Measurements from ENCODE around the gene KIRREL3.

The KIRREL3 gene

GRCh38 chr11:126440792-126441514 is 559.6 kb downstream of the KIRREL3 start:
- Histone ChIP-seq H3K27me3 (ENCODE audit: control insufficient read depth in 1 of 2, insufficient read depth in 2 of 2, low read length in 2 of 2) (peaks cover 0 to 5% of the 10 kb centered on the region in 2 donors), H3K27ac (ENCODE audit: low read depth, low read length) (no peak overlapping the region), H3K36me3 (ENCODE audit: control insufficient read depth in 1 of 2, insufficient read depth in 2 of 2, low read length in 2 of 2) (no peaks in the 10 kb centered on the region), H3K9ac (ENCODE audit: low read depth in 1 of 2, low read length in 2 of 2) (no peak overlapping the region), H3K9me3 (ENCODE audit: control insufficient read depth in 1 of 2, low read length in 2 of 2) (no peaks in the 10 kb centered on the region), H3K4me1 (ENCODE audit: control insufficient read depth in 1 of 2, insufficient read depth in 2 of 2, low read length in 2 of 2) (no peaks in the 10 kb centered on the region), H3K4me3 (ENCODE audit: low read depth in 1 of 2, low read length in 2 of 2) (no peak overlapping the region)

GRCh38 chr11:126440276-126440675 is 560.3 kb downstream of the KIRREL3 start:
- Histone ChIP-seq H3K27me3 (ENCODE audit: control insufficient read depth in 1 of 2, insufficient read depth in 2 of 2, low read length in 2 of 2) (peaks cover 0 to 5% of the 10 kb centered on the region in 2 donors), H3K4me1 (ENCODE audit: control insufficient read depth in 1 of 2, insufficient read depth in 2 of 2, low read length in 2 of 2) (no peaks in the 10 kb centered on the region), H3K4me3 (ENCODE audit: low read depth in 1 of 2, low read length in 2 of 2) (no peak overlapping the region), H3K9me3 (ENCODE audit: control insufficient read depth in 1 of 2, low read length in 2 of 2) (no peaks in the 10 kb centered on the region), H3K9ac (ENCODE audit: low read depth in 1 of 2, low read length in 2 of 2) (no peak overlapping the region), H3K36me3 (ENCODE audit: control insufficient read depth in 1 of 2, insufficient read depth in 2 of 2, low read length in 2 of 2) (no peaks in the 10 kb centered on the region), H3K27ac (ENCODE audit: low read depth, low read length) (no peak overlapping the region)

GRCh38 chr11:126438691-126439090 is 561.9 kb downstream of the KIRREL3 start:
- Histone ChIP-seq H3K9ac (ENCODE audit: low read depth in 1 of 2, low read length in 2 of 2) (no peak overlapping the region), H3K4me1 (ENCODE audit: control insufficient read depth in 1 of 2, insufficient read depth in 2 of 2, low read length in 2 of 2) (no peaks in the 10 kb centered on the region), H3K9me3 (ENCODE audit: control insufficient read depth in 1 of 2, low read length in 2 of 2) (no peaks in the 10 kb centered on the region), H3K27ac (ENCODE audit: low read depth, low read length) (no peak overlapping the region), H3K36me3 (ENCODE audit: control insufficient read depth in 1 of 2, insufficient read depth in 2 of 2, low read length in 2 of 2) (no peaks in the 10 kb centered on the region), H3K27me3 (ENCODE audit: control insufficient read depth in 1 of 2, insufficient read depth in 2 of 2, low read length in 2 of 2) (peaks cover 0 to 5% of the 10 kb centered on the region in 2 donors), H3K4me3 (ENCODE audit: low read depth in 1 of 2, low read length in 2 of 2) (no peak overlapping the region)

- Histone ChIP-seq H3K9ac (ENCODE audit: low read depth in 1 of 2, low read length in 2 of 2) (no peak overlapping the region), H3K9me3 (ENCODE audit: control insufficient read depth in 1 of 2, low read length in 2 of 2) (no peaks in the 10 kb centered on the region)
Measured at GRCh38 chr11:126438272-126438671, 562.3 kb downstream of the KIRREL3 start.

GRCh38 chr11:126437731-126438130 is 562.8 kb downstream of the KIRREL3 start:
- no peaks in the 10 kb centered on the region for H3K36me3 ChIP-seq (ENCODE audit: control insufficient read depth in 1 of 2, insufficient read depth in 2 of 2, low read length in 2 of 2)
- H3K9ac ChIP-seq (ENCODE audit: low read depth in 1 of 2, low read length in 2 of 2) = no peak overlapping the region
- no peak overlapping the region for H3K4me3 ChIP-seq (ENCODE audit: low read depth in 1 of 2, low read length in 2 of 2)
- no peaks in the 10 kb centered on the region for H3K4me1 ChIP-seq (ENCODE audit: control insufficient read depth in 1 of 2, insufficient read depth in 2 of 2, low read length in 2 of 2)
- H3K27me3 ChIP-seq (ENCODE audit: control insufficient read depth in 1 of 2, insufficient read depth in 2 of 2, low read length in 2 of 2) = peaks cover 0 to 5% of the 10 kb centered on the region in 2 donors
- H3K27ac ChIP-seq (ENCODE audit: low read depth, low read length) = no peak overlapping the region
- H3K9me3 ChIP-seq (ENCODE audit: control insufficient read depth in 1 of 2, low read length in 2 of 2) = no peaks in the 10 kb centered on the region

More at GRCh38 chr11:126438272-126438671, 562.3 kb downstream of the KIRREL3 start:
- Histone ChIP-seq H3K27me3 (ENCODE audit: control insufficient read depth in 1 of 2, insufficient read depth in 2 of 2, low read length in 2 of 2) (peaks cover 0 to 5% of the 10 kb centered on the region in 2 donors), H3K36me3 (ENCODE audit: control insufficient read depth in 1 of 2, insufficient read depth in 2 of 2, low read length in 2 of 2) (no peaks in the 10 kb centered on the region), H3K27ac (ENCODE audit: low read depth, low read length) (no peak overlapping the region), H3K4me1 (ENCODE audit: control insufficient read depth in 1 of 2, insufficient read depth in 2 of 2, low read length in 2 of 2) (no peaks in the 10 kb centered on the region), H3K4me3 (ENCODE audit: low read depth in 1 of 2, low read length in 2 of 2) (no peak overlapping the region)

GRCh38 chr11:126436209-126436755 is 564.3 kb downstream of the KIRREL3 start:
- peaks cover 0 to 4% of the 10 kb centered on the region in 2 donors for H3K27me3 ChIP-seq (ENCODE audit: control insufficient read depth in 1 of 2, insufficient read depth in 2 of 2, low read length in 2 of 2)
- H3K27ac ChIP-seq (ENCODE audit: low read depth, low read length) = no peak overlapping the region
- H3K36me3 ChIP-seq (ENCODE audit: control insufficient read depth in 1 of 2, insufficient read depth in 2 of 2, low read length in 2 of 2) = no peaks in the 10 kb centered on the region
- H3K4me1 ChIP-seq (ENCODE audit: control insufficient read depth in 1 of 2, insufficient read depth in 2 of 2, low read length in 2 of 2) = no peaks in the 10 kb centered on the region
- H3K9ac ChIP-seq (ENCODE audit: low read depth in 1 of 2, low read length in 2 of 2) = no peak overlapping the region
- no peak overlapping the region for H3K4me3 ChIP-seq (ENCODE audit: low read depth in 1 of 2, low read length in 2 of 2)
- no peaks in the 10 kb centered on the region for H3K9me3 ChIP-seq (ENCODE audit: control insufficient read depth in 1 of 2, low read length in 2 of 2)

- Histone ChIP-seq H3K27me3 (ENCODE audit: control insufficient read depth in 1 of 2, insufficient read depth in 2 of 2, low read length in 2 of 2) (no peaks in the 10 kb centered on the region), H3K4me1 (ENCODE audit: control insufficient read depth in 1 of 2, insufficient read depth in 2 of 2, low read length in 2 of 2) (no peaks in the 10 kb centered on the region), H3K9me3 (ENCODE audit: control insufficient read depth in 1 of 2, low read length in 2 of 2) (no peaks in the 10 kb centered on the region), H3K9ac (ENCODE audit: low read depth in 1 of 2, low read length in 2 of 2) (no peak overlapping the region), H3K27ac (ENCODE audit: low read depth, low read length) (no peak overlapping the region), H3K4me3 (ENCODE audit: low read depth in 1 of 2, low read length in 2 of 2) (no peak overlapping the region), H3K36me3 (ENCODE audit: control insufficient read depth in 1 of 2, insufficient read depth in 2 of 2, low read length in 2 of 2) (no peaks in the 10 kb centered on the region)
Measured at GRCh38 chr11:126434950-126435335, 565.6 kb downstream of the KIRREL3 start.

- Histone ChIP-seq H3K9ac (ENCODE audit: low read depth in 1 of 2, low read length in 2 of 2) (no peak overlapping the region), H3K9me3 (ENCODE audit: control insufficient read depth in 1 of 2, low read length in 2 of 2) (no peaks in the 10 kb centered on the region), H3K36me3 (ENCODE audit: control insufficient read depth in 1 of 2, insufficient read depth in 2 of 2, low read length in 2 of 2) (no peaks in the 10 kb centered on the region), H3K4me3 (ENCODE audit: low read depth in 1 of 2, low read length in 2 of 2) (no peak overlapping the region), H3K4me1 (ENCODE audit: control insufficient read depth in 1 of 2, insufficient read depth in 2 of 2, low read length in 2 of 2) (no peaks in the 10 kb centered on the region), H3K27me3 (ENCODE audit: control insufficient read depth in 1 of 2, insufficient read depth in 2 of 2, low read length in 2 of 2) (no peaks in the 10 kb centered on the region), H3K27ac (ENCODE audit: low read depth, low read length) (no peak overlapping the region)
Measured at GRCh38 chr11:126433989-126434949, 566.3 kb downstream of the KIRREL3 start.

- no peaks in the 10 kb centered on the region for H3K4me1 ChIP-seq (ENCODE audit: control insufficient read depth in 1 of 2, insufficient read depth in 2 of 2, low read length in 2 of 2)
- no peak overlapping the region for H3K27ac ChIP-seq (ENCODE audit: low read depth, low read length)
- no peaks in the 10 kb centered on the region for H3K36me3 ChIP-seq (ENCODE audit: control insufficient read depth in 1 of 2, insufficient read depth in 2 of 2, low read length in 2 of 2)
Measured at GRCh38 chr11:126433244-126433846, 567.2 kb downstream of the KIRREL3 start.

More at GRCh38 chr11:126433244-126433846, 567.2 kb downstream of the KIRREL3 start:
- Histone ChIP-seq H3K4me3 (ENCODE audit: low read depth in 1 of 2, low read length in 2 of 2) (no peak overlapping the region), H3K27me3 (ENCODE audit: control insufficient read depth in 1 of 2, insufficient read depth in 2 of 2, low read length in 2 of 2) (no peaks in the 10 kb centered on the region), H3K9me3 (ENCODE audit: control insufficient read depth in 1 of 2, low read length in 2 of 2) (no peaks in the 10 kb centered on the region), H3K9ac (ENCODE audit: low read depth in 1 of 2, low read length in 2 of 2) (no peak overlapping the region)
